DOHH2 (cell line): ENCODE data around the gene SULT1E1.

ENCODE experiments used
- EZH2phosphoT487 ChIP-seq: fragments of 200-600 bp; sonication (generic); IDR thresholded peaks from 2 replicates; pipeline ENCODE4 v1.6.1; 2017; ENCODE audit warnings: borderline replicate concordance, mild to moderate bottlenecking, antibody characterized with exemption, low read length, moderate library complexity, mixed read lengths
- TF ChIP-seq, protein P1 (sequence below): fragments of 200-600 bp; sonication (generic); IDR thresholded peaks from one replicate; pipeline ENCODE4 v1.5.1; 2014; ENCODE audit warnings: antibody characterized with exemption, mild to moderate bottlenecking, low read depth, low read length; ENCODE audit not compliant: poor library complexity, severe bottlenecking

DNA sequence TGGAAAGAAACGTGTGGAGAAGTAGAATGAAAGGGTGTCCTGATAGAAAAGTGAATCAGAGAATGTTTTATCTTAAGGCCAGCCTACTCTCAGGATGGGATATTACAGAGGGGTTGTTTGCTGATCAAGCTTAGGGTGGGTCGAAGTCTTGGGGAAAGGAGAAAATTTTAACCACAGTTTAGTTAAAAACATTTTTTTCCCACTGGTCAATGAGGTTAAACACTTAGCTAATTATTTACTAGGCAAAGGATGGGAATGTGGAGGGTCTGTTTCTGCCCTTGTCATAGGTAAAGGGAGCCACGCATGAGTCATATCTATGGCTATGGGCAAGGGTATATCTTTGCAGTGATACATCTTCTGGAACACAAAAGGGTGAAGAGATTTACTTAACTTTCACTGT lies 16.1 kb upstream of the SULT1E1 start:
- TF ChIP-seq, protein P1, sequence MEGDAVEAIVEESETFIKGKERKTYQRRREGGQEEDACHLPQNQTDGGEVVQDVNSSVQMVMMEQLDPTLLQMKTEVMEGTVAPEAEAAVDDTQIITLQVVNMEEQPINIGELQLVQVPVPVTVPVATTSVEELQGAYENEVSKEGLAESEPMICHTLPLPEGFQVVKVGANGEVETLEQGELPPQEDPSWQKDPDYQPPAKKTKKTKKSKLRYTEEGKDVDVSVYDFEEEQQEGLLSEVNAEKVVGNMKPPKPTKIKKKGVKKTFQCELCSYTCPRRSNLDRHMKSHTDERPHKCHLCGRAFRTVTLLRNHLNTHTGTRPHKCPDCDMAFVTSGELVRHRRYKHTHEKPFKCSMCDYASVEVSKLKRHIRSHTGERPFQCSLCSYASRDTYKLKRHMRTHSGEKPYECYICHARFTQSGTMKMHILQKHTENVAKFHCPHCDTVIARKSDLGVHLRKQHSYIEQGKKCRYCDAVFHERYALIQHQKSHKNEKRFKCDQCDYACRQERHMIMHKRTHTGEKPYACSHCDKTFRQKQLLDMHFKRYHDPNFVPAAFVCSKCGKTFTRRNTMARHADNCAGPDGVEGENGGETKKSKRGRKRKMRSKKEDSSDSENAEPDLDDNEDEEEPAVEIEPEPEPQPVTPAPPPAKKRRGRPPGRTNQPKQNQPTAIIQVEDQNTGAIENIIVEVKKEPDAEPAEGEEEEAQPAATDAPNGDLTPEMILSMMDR = no peak
- TF ChIP-seq EZH2phosphoT487 = no peak
